GM12872 (cell line): ENCODE measurements around the gene ZFHX2.

Experiments
- CTCF ChIP-seq: IDR thresholded peaks from 3 replicates; pipeline ENCODE4 v1.5.1; 2011; ENCODE audit warnings: low read depth, mild to moderate bottlenecking, low read length, moderate library complexity; ENCODE audit not compliant: insufficient read depth

Gene ZFHX2

GRCh38 chr14:23529016-23529415, 22.5 kb downstream of the ZFHX2 start:
- TF ChIP-seq CTCF = no peak

- no peak for TF ChIP-seq CTCF
Observed at GRCh38 chr14:23528555-23528954, 23.0 kb downstream of the ZFHX2 start.

DNA sequence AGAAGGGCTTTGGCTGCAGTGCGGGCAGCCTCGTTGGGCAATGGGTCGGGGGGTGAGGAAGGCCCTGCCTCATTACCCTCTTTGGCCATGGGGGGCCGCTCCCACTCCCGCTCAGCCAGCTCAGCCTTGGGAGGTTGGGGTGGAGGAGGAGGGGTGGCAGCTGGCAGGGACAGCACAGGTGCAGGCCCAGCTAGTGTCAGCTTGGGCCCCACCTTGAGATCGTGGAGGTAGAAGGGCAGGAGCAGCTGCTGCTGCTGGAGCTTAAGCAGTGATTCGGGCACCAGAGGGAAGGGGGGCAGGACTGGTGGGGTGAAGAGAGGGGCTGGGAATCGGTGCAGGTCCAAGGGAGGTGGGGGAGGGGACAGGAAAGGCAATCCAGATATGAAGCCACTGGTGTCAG, 26.0 kb downstream of the ZFHX2 start:
- TF ChIP-seq CTCF = no peak

- no peak for TF ChIP-seq CTCF
Observed at GRCh38 chr14:23524954-23525353, 26.6 kb downstream of the ZFHX2 start.

DNA sequence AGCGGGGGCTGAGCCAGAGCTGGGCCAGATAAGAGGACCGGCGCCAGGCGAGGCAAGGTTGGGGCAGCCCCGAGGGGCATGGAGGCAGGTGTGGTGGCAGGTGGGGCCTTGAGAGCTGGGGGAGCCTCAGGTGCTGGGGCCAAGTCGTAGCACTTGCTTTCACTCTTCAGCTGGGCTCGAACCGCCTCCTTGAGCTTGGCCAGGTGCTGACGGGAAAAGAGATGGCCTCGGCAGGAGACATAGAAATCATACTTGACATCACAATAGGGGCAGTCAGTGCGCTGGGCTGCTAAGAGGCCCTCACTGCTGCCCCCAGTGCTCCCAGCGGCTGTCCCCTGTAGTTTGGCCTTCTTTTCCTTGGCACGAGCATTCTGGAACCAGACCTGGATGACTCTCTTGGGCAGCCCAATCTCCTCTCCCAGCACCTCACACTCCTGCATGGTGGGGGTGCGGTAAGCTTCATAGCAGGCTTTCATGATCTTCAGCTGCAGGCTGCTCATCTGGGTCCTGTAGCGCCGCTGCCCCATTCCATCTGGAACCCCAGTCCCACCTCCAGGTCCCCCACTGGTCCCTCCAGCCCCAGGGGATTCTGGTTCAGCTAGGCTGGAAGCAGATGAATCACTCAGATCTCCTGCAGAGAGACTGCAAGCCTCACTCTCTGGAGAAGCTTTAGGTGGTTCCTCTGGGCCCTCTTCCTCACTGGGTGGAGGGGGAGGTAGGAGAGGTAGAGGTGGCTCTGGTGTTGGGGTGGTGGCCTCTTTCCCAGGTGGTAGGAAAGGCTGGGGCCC, 28.1 kb downstream of the ZFHX2 start:
- TF ChIP-seq CTCF = no peak

- no peak for TF ChIP-seq CTCF
Observed at GRCh38 chr14:23522643-23523198, 28.8 kb downstream of the ZFHX2 start.

DNA sequence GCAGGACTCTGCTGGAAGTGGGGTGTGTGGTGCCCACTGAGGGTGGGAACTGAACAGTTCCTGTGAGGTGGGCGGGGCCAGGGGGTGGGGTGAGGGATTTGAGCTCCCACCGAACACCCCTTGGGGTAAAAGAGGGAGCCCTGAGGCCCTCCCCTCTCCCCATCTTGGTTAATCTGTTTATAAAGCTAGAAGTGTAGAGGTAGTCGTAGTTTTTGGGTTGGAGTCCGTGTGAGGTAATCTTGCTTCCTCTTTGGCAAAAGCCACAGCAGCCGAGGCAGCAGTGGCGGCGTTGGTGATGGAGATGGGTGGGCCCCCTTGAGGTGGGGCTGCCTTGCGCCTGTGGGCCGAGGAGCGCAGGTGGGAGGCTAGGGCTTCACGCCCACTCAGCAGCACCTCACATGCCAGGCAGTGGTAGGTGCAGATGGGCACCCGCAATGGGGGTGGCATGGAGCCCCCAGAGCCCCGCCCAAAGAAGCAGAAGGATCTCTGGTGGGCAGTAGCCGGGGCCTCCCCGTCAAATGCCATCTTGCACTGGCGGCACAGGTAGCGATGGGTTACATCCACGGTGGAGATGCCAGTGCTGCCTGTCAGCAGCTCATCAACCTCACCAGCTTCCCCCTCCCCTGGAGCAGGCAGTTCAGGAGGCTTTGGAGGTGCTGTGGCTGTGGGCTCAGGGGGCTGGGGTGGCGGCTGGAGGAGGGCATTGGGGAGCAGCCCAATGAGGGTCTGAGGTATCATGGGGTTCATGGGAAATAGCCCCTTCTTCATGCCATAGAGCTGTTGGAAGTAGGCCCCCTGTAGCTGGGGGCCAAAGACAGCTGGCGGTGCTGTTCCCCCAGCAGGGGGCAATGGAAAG, 29.6 kb downstream of the ZFHX2 start:
- TF ChIP-seq CTCF = no peak
